ENCODE data around the gene EML5. TPM values are rescaled to one million over a fixed set of nuclear protein-coding genes. Genes with fewer than 3 reads are reported as not detected.

EML5 gene
- total RNA-seq, 1 experiment from 2014 or later, result 0.85 TPM

DNA sequence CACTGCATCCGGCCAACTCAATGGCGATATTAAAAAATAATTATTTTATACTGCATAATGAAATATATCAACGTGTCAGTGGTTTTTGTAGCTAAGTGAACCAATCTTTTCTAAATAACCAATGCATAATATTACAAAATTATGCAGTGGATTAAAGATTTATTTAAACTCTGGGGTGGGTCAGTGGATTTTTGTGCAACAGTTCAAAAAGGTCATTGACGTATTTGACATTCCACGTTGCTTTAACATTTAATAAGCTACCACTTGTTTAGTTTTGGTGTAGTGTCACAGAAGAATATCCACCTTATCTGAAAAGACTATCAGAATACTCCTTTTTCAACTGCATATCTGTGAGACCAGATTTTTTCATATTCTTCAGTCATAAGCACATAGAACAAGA, 227.3 kb downstream of the EML5 start (continued):
- TF ChIP-seq ZNF219 (CRISPR knock-in tag; IDR thresholded peaks at IDR 0.05; ENCODE audit: borderline replicate concordance) (no peak), ZNF263 (CRISPR knock-in tag; IDR thresholded peaks at IDR 0.05; ENCODE audit: low read depth) (no peak), NR3C1 (CRISPR knock-in tag; conservative IDR thresholded peaks at IDR 0.05; ENCODE audit: low read depth) (no peak), CREB1 (CRISPR knock-in tag; IDR thresholded peaks at IDR 0.05) (no peak), CBFB (CRISPR knock-in tag; IDR thresholded peaks at IDR 0.05; ENCODE audit: low read depth) (no peak)
- TF ChIP-seq, protein P1, sequence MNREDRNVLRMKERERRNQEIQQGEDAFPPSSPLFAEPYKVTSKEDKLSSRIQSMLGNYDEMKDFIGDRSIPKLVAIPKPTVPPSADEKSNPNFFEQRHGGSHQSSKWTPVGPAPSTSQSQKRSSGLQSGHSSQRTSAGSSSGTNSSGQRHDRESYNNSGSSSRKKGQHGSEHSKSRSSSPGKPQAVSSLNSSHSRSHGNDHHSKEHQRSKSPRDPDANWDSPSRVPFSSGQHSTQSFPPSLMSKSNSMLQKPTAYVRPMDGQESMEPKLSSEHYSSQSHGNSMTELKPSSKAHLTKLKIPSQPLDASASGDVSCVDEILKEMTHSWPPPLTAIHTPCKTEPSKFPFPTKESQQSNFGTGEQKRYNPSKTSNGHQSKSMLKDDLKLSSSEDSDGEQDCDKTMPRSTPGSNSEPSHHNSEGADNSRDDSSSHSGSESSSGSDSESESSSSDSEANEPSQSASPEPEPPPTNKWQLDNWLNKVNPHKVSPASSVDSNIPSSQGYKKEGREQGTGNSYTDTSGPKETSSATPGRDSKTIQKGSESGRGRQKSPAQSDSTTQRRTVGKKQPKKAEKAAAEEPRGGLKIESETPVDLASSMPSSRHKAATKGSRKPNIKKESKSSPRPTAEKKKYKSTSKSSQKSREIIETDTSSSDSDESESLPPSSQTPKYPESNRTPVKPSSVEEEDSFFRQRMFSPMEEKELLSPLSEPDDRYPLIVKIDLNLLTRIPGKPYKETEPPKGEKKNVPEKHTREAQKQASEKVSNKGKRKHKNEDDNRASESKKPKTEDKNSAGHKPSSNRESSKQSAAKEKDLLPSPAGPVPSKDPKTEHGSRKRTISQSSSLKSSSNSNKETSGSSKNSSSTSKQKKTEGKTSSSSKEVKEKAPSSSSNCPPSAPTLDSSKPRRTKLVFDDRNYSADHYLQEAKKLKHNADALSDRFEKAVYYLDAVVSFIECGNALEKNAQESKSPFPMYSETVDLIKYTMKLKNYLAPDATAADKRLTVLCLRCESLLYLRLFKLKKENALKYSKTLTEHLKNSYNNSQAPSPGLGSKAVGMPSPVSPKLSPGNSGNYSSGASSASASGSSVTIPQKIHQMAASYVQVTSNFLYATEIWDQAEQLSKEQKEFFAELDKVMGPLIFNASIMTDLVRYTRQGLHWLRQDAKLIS (CRISPR knock-in tag; IDR thresholded peaks at IDR 0.05; ENCODE audit: borderline replicate concordance), result no peak
- TF ChIP-seq, protein P2, sequence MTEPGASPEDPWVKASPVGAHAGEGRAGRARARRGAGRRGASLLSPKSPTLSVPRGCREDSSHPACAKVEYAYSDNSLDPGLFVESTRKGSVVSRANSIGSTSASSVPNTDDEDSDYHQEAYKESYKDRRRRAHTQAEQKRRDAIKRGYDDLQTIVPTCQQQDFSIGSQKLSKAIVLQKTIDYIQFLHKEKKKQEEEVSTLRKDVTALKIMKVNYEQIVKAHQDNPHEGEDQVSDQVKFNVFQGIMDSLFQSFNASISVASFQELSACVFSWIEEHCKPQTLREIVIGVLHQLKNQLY (CRISPR knock-in tag; IDR thresholded peaks at IDR 0.05), result no peak
- TF ChIP-seq, protein P3, sequence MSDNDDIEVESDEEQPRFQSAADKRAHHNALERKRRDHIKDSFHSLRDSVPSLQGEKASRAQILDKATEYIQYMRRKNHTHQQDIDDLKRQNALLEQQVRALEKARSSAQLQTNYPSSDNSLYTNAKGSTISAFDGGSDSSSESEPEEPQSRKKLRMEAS (CRISPR knock-in tag; IDR thresholded peaks at IDR 0.05), result no peak
- TF ChIP-seq, protein P4, sequence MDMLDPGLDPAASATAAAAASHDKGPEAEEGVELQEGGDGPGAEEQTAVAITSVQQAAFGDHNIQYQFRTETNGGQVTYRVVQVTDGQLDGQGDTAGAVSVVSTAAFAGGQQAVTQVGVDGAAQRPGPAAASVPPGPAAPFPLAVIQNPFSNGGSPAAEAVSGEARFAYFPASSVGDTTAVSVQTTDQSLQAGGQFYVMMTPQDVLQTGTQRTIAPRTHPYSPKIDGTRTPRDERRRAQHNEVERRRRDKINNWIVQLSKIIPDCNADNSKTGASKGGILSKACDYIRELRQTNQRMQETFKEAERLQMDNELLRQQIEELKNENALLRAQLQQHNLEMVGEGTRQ (CRISPR knock-in tag; IDR thresholded peaks at IDR 0.05), result no peak
- TF ChIP-seq, protein P5, sequence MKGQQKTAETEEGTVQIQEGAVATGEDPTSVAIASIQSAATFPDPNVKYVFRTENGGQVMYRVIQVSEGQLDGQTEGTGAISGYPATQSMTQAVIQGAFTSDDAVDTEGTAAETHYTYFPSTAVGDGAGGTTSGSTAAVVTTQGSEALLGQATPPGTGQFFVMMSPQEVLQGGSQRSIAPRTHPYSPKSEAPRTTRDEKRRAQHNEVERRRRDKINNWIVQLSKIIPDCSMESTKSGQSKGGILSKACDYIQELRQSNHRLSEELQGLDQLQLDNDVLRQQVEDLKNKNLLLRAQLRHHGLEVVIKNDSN (CRISPR knock-in tag; IDR thresholded peaks at IDR 0.05), result no peak
- TF ChIP-seq, protein P6, sequence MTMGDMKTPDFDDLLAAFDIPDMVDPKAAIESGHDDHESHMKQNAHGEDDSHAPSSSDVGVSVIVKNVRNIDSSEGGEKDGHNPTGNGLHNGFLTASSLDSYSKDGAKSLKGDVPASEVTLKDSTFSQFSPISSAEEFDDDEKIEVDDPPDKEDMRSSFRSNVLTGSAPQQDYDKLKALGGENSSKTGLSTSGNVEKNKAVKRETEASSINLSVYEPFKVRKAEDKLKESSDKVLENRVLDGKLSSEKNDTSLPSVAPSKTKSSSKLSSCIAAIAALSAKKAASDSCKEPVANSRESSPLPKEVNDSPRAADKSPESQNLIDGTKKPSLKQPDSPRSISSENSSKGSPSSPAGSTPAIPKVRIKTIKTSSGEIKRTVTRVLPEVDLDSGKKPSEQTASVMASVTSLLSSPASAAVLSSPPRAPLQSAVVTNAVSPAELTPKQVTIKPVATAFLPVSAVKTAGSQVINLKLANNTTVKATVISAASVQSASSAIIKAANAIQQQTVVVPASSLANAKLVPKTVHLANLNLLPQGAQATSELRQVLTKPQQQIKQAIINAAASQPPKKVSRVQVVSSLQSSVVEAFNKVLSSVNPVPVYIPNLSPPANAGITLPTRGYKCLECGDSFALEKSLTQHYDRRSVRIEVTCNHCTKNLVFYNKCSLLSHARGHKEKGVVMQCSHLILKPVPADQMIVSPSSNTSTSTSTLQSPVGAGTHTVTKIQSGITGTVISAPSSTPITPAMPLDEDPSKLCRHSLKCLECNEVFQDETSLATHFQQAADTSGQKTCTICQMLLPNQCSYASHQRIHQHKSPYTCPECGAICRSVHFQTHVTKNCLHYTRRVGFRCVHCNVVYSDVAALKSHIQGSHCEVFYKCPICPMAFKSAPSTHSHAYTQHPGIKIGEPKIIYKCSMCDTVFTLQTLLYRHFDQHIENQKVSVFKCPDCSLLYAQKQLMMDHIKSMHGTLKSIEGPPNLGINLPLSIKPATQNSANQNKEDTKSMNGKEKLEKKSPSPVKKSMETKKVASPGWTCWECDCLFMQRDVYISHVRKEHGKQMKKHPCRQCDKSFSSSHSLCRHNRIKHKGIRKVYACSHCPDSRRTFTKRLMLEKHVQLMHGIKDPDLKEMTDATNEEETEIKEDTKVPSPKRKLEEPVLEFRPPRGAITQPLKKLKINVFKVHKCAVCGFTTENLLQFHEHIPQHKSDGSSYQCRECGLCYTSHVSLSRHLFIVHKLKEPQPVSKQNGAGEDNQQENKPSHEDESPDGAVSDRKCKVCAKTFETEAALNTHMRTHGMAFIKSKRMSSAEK (CRISPR knock-in tag; IDR thresholded peaks at IDR 0.05; ENCODE audit: borderline replicate concordance), result no peak

DNA sequence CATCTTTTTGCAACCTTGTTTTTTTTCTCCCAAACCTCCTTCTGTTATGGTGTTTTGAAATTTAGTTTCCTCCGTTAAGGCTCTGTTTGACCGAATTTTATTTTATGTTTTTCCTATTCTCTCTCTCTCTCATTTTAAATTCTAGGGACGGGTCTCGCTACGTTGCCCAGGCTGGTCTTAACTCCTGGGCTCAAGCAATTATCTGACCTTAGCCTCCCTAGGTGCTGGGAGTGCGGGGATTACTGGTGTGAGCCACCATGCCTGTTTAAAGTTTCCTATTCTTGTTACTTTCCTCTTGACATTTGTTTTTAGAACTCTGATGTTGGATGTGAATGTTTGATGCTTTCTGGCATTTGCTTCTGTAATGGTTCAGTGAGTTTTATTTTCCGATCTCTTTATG, 228.9 kb downstream of the EML5 start:
- POLR2A ChIA-PET, result interaction anchor here (0.7 kb wide), 1 partner anchor 12 kb away, joined by 3 read pairs; no protein-coding TSS in a partner anchor
- Mint-ChIP-seq H3K9me3 (no peaks in the 10 kb centered on the region), H3K27ac (peak overlapping the region; percentile 47), H3K4me1 (peaks cover 17% of the 10 kb centered on the region), H3K27me3 (ENCODE audit: low read depth) (no peaks in the 10 kb centered on the region; the same call in 1 of the 2 replicates), H3K36me3 (peaks cover 13% of the 10 kb centered on the region), H3K4me3 (peak overlapping the region; percentile 93)
- ATAC-seq (no peak), DNase-seq (ENCODE audit: low spot score) (no peak)
- TF ChIP-seq, protein P7, sequence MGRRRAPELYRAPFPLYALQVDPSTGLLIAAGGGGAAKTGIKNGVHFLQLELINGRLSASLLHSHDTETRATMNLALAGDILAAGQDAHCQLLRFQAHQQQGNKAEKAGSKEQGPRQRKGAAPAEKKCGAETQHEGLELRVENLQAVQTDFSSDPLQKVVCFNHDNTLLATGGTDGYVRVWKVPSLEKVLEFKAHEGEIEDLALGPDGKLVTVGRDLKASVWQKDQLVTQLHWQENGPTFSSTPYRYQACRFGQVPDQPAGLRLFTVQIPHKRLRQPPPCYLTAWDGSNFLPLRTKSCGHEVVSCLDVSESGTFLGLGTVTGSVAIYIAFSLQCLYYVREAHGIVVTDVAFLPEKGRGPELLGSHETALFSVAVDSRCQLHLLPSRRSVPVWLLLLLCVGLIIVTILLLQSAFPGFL (CRISPR knock-in tag; IDR thresholded peaks at IDR 0.05; ENCODE audit: borderline replicate concordance), result no peak
- TF ChIP-seq NR2C2 (CRISPR knock-in tag; IDR thresholded peaks at IDR 0.05), result no peak
- no peak for TF ChIP-seq RORB (CRISPR knock-in tag; IDR thresholded peaks at IDR 0.05)
- no peak for TF ChIP-seq TCF7 (CRISPR knock-in tag; IDR thresholded peaks at IDR 0.05; ENCODE audit: low read depth)
- CTCF ChIA-PET, result no interaction called here
